ENCODE measurements around the gene RACK1.
"Not testable (repeated sequence)": the region's sequence is repeated elsewhere in the genome, so short reads cannot be mapped to it uniquely, and the experiment has no call there.

The RACK1 gene

DNA sequence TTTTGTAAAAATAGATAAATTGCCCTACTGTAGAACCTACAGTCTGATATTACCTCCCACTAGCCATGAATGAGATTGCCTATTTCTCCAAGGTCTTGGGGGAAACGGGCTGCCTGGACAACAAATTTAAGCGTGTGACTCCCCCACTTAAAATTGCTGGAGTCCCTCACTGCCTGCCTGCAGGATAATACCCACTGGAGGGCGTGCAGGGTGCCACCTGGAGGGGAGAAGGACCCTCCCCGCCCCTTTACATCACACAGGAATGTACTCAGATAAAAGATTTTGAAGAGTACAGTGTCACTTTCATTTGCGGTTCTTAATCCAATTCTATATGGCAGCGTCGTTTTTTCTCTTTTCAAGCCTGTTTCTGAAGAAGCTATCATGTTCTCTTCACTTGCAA is 32.5 kb downstream of the RACK1 start:
- Histone ChIP-seq H3K4me3 (ENCODE audit: low read length) (no peak overlapping the region), H3K9me3 (ENCODE audit: control insufficient read depth, insufficient read depth, low read length) (no peaks in the 10 kb centered on the region), H3K9me2 (replicated peaks; ENCODE audit: control insufficient read depth, low read length) (no peaks in the 10 kb centered on the region), H3F3A (ENCODE audit: control insufficient read depth, insufficient read depth) (peaks cover 19% of the 10 kb centered on the region), H3K27me3 (ENCODE audit: control insufficient read depth, low read length) (peaks cover 4% of the 10 kb centered on the region), H3K4me1 (ENCODE audit: control insufficient read depth, low read length) (peaks cover 15% of the 10 kb centered on the region), H3K36me3 (ENCODE audit: control insufficient read depth, low read length) (no peaks in the 10 kb centered on the region), H3K4me2 (ENCODE audit: low read length) (no peak overlapping the region), H4K20me1 (ENCODE audit: control insufficient read depth, insufficient read depth, low read depth, low read length) (no peaks in the 10 kb centered on the region), H3K27ac (ENCODE audit: low read depth, low read length) (no peak overlapping the region), H3K79me2 (ENCODE audit: control insufficient read depth, low read length) (no peaks in the 10 kb centered on the region)
- no peak for TF ChIP-seq EZH2phosphoT487 (IDR thresholded peaks at IDR 0.05; ENCODE audit: borderline replicate concordance, low read length)
- TF ChIP-seq, protein P1, sequence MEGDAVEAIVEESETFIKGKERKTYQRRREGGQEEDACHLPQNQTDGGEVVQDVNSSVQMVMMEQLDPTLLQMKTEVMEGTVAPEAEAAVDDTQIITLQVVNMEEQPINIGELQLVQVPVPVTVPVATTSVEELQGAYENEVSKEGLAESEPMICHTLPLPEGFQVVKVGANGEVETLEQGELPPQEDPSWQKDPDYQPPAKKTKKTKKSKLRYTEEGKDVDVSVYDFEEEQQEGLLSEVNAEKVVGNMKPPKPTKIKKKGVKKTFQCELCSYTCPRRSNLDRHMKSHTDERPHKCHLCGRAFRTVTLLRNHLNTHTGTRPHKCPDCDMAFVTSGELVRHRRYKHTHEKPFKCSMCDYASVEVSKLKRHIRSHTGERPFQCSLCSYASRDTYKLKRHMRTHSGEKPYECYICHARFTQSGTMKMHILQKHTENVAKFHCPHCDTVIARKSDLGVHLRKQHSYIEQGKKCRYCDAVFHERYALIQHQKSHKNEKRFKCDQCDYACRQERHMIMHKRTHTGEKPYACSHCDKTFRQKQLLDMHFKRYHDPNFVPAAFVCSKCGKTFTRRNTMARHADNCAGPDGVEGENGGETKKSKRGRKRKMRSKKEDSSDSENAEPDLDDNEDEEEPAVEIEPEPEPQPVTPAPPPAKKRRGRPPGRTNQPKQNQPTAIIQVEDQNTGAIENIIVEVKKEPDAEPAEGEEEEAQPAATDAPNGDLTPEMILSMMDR (IDR thresholded peaks at IDR 0.05; ENCODE audit: low read depth, low read length, poor library complexity, severe bottlenecking), result peak; percentile 36

DNA sequence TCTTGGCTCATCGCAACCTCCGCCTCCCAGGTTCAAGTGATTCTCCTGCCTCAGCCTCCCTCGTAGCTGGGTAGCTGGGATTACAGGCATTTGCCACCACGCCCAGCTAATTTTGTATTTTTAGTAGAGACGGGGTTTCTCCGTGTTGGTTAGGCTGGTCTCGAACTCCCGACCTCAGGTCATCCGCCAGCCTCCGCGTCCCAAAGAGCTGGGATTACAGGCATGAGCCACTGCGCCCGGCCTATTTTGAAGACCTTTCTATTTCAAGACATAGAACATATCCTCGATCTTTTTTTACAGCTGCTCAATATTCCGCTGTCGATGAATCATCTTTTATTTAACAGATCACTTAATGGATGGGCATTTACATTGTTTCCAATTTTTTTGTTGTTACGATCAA is 33.0 kb downstream of the RACK1 start:
- peaks cover 19% of the 10 kb centered on the region for H3F3A ChIP-seq (ENCODE audit: control insufficient read depth, insufficient read depth)
- not testable (repeated sequence) for H3K9me2 ChIP-seq (replicated peaks; ENCODE audit: control insufficient read depth, low read length); H3K4me2 ChIP-seq (ENCODE audit: low read length); H4K20me1 ChIP-seq (ENCODE audit: control insufficient read depth, insufficient read depth, low read depth, low read length); H3K9me3 ChIP-seq (ENCODE audit: control insufficient read depth, insufficient read depth, low read length); H3K36me3 ChIP-seq (ENCODE audit: control insufficient read depth, low read length); H3K27ac ChIP-seq (ENCODE audit: low read depth, low read length); H3K79me2 ChIP-seq (ENCODE audit: control insufficient read depth, low read length); H3K27me3 ChIP-seq (ENCODE audit: control insufficient read depth, low read length); H3K4me3 ChIP-seq (ENCODE audit: low read length)
- H3K4me1 ChIP-seq (ENCODE audit: control insufficient read depth, low read length), result peaks cover 16% of the 10 kb centered on the region

DNA sequence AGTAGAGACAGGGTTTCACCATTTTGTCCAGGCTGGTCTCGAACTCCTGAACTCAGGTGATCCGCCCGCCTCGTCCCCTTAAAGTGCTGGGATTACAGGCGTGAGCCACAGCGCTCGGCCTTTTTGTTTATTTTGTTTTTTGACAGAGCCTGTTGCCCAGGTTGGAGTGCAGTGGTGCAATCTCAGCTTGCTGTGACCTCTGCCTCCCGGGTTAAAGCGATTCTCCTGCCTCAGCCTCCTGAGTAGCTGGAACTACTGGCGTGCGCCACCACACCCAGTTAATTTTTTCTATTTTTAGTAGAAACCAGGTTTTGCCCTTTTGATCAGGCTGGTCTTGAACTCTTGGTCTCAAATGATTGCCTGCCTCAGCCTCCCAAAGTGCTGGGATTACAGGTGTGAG is 33.6 kb downstream of the RACK1 start:
- H3K27ac ChIP-seq (ENCODE audit: low read depth, low read length); H3K79me2 ChIP-seq (ENCODE audit: control insufficient read depth, low read length): not testable (repeated sequence)

DNA sequence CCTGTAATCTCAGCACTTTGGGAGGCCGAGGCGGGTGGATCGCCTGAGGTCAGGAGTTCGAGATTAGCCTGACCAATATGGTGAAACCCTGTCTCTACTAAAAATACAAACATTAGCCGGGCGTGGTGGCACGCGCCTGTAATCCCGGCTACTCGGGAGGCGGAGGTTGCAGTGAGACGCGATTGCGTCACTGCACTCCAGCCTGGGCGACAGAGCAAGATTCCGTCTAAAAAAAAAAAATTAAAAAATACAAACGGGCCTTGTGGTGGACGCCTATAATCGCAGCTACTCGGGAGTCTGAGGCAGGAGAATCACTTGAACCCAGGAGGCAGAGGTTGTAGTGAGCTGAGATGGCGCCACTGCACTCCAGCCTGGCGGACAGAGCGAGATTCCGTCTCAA is 34.7 kb downstream of the RACK1 start:
- not testable (repeated sequence) for H4K20me1 ChIP-seq (ENCODE audit: control insufficient read depth, insufficient read depth, low read depth, low read length); H3K4me3 ChIP-seq (ENCODE audit: low read length); H3K79me2 ChIP-seq (ENCODE audit: control insufficient read depth, low read length); H3K27ac ChIP-seq (ENCODE audit: low read depth, low read length); H3K36me3 ChIP-seq (ENCODE audit: control insufficient read depth, low read length); H3K9me2 ChIP-seq (replicated peaks; ENCODE audit: control insufficient read depth, low read length); H3K9me3 ChIP-seq (ENCODE audit: control insufficient read depth, insufficient read depth, low read length); H3K4me2 ChIP-seq (ENCODE audit: low read length)
- Histone ChIP-seq H3F3A (ENCODE audit: control insufficient read depth, insufficient read depth) (peaks cover 15% of the 10 kb centered on the region), H3K27me3 (ENCODE audit: control insufficient read depth, low read length) (peaks cover 26% of the 10 kb centered on the region), H3K4me1 (ENCODE audit: control insufficient read depth, low read length) (peaks cover 31% of the 10 kb centered on the region)

More for the DNA sequence above, 33.6 kb downstream of the RACK1 start:
- Histone ChIP-seq H3K27me3 (ENCODE audit: control insufficient read depth, low read length) (peaks cover 15% of the 10 kb centered on the region), H3F3A (ENCODE audit: control insufficient read depth, insufficient read depth) (peaks cover 19% of the 10 kb centered on the region), H3K4me1 (ENCODE audit: control insufficient read depth, low read length) (peaks cover 22% of the 10 kb centered on the region)
- H3K9me3 ChIP-seq (ENCODE audit: control insufficient read depth, insufficient read depth, low read length); H4K20me1 ChIP-seq (ENCODE audit: control insufficient read depth, insufficient read depth, low read depth, low read length); H3K9me2 ChIP-seq (replicated peaks; ENCODE audit: control insufficient read depth, low read length); H3K4me3 ChIP-seq (ENCODE audit: low read length); H3K4me2 ChIP-seq (ENCODE audit: low read length); H3K36me3 ChIP-seq (ENCODE audit: control insufficient read depth, low read length): not testable (repeated sequence)

DNA sequence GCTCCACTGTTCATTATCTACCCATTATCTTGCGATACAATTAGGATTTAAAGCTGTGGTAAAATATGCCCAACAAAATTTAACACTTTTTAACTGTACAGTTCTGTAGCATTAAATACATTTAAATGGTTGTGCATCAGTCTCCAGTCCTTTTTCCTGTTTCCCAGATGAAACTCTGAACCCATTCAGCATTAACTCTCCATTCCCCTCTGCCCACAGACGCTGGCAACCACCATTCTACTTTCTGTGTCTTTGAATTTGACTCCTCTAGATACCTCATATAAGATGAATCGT is 35.8 kb downstream of the RACK1 start:
- Histone ChIP-seq H3F3A (ENCODE audit: control insufficient read depth, insufficient read depth) (peaks cover 15% of the 10 kb centered on the region), H3K27me3 (ENCODE audit: control insufficient read depth, low read length) (peaks cover 37% of the 10 kb centered on the region), H3K9me3 (ENCODE audit: control insufficient read depth, insufficient read depth, low read length) (no peaks in the 10 kb centered on the region), H3K4me2 (ENCODE audit: low read length) (peak overlapping the region; percentile 83), H3K4me3 (ENCODE audit: low read length) (peak overlapping the region; percentile 80), H4K20me1 (ENCODE audit: control insufficient read depth, insufficient read depth, low read depth, low read length) (no peaks in the 10 kb centered on the region), H3K4me1 (ENCODE audit: control insufficient read depth, low read length) (peaks cover 35% of the 10 kb centered on the region), H3K27ac (ENCODE audit: low read depth, low read length) (no peak overlapping the region), H3K9me2 (replicated peaks; ENCODE audit: control insufficient read depth, low read length) (no peaks in the 10 kb centered on the region), H3K36me3 (ENCODE audit: control insufficient read depth, low read length) (no peaks in the 10 kb centered on the region), H3K79me2 (ENCODE audit: control insufficient read depth, low read length) (no peaks in the 10 kb centered on the region)
- TF ChIP-seq, protein P1 (IDR thresholded peaks at IDR 0.05; ENCODE audit: low read depth, low read length, poor library complexity, severe bottlenecking), result no peak
- TF ChIP-seq EZH2phosphoT487 (IDR thresholded peaks at IDR 0.05; ENCODE audit: borderline replicate concordance, low read length), result no peak

Data from DOHH2 (cell line).